GM21786 (cell line): ENCODE results near the gene PTPN3.
A peak's percentile ranks its signal among the peaks of the same experiment; 100 is the strongest.

Experiments
- ATAC-seq: cut with Tn5 transposase; IDR thresholded peaks from one replicate; pipeline ENCODE4 v1.9.1; 2021; ENCODE audit not compliant: unreplicated experiment

Gene PTPN3

DNA sequence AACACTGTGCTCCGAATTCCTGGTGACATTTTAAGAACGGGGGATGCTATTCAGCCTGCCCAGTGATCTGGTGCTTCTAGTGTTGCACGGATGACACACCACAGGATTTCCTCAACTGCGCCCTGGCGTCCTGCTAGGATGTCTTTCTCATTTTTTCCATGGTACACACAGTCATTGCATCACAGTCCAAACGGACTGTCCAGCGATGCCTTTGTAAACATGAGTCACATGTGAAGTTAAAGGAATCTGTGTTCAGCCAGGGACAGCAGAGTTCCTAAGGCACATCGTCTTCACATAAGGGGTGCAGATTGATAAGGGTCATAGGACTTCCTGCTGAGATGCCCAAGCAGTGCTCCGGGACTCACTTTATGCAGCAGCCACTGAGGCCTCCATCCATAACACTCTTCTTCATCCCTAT, 9.3 kb upstream of the PTPN3 start:
- ATAC-seq: no peak

DNA sequence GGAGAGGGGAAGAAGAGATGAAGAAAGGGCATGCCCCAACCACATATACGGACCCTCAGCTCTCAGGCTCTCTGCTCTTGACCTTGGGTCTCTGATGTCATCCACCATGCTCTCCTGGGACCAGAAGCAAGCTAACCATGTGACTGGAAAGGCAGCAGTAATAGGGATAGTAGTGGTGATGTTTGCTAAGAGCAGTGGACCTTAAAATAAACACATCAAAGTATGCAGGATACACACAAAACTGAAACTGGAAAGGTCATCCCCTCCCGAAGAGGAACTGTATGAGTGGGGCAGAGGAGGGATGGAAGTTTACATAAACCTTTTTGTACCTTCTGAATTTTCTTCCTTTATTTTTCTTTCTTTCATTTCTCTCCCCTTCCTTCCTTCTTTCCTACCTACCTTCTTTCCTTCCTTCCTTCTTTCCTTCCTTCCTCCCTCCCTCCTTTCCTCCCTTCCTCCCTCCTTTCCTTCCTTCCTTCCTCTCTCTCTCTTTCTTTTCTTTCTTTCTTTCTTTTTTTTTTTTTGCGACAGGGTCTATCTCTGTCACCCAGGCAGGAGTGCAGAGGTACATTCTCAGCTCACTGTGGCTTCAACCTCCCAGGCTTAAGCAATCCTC, 8.1 kb upstream of the PTPN3 start:
- no peak for ATAC-seq

DNA sequence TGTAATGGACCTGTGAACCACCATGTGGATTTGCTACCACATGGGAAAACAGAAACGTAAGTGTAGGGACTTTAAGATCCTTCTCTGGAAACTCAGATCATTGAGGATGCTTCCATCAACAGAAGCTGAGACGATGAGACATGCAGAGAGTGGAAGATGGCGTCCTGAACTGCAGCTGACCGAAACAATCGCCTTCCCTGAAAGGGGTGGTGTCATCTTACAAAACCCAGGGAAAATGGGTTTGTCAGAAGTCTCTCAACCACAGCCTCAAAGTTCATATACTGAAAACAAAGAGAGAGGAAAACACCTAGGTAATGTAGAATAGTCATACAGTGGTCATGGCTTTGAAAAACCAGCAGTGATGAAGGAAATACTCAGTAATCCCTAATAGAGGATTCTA, 6.6 kb upstream of the PTPN3 start:
- no peak for ATAC-seq

DNA sequence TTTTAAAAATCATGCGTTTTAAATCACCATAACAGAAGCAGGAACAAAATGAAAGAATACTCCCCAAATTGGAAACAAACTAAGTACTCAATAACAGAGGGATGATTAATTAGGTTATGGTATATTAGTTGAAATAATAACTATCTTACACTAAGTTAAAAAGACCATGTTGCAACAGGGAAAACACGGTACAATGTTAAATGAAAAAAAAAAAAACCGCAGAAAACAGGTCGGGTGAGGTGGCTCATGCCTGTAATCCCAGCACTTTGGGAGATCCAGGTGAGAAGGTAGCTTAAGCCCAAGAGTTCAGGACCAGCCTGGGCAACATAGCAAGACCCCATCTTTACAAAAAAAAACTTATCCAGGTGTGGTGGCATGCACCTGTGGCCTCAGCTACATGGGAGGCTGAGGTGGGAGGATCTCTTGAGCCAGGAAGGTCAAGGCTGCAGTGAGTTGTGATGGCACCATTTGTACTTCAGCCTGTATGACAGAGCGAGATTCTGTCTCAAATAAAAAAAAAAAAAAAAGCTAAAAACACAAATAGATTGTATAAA, 2.4 kb upstream of the PTPN3 start:
- ATAC-seq: no peak

DNA sequence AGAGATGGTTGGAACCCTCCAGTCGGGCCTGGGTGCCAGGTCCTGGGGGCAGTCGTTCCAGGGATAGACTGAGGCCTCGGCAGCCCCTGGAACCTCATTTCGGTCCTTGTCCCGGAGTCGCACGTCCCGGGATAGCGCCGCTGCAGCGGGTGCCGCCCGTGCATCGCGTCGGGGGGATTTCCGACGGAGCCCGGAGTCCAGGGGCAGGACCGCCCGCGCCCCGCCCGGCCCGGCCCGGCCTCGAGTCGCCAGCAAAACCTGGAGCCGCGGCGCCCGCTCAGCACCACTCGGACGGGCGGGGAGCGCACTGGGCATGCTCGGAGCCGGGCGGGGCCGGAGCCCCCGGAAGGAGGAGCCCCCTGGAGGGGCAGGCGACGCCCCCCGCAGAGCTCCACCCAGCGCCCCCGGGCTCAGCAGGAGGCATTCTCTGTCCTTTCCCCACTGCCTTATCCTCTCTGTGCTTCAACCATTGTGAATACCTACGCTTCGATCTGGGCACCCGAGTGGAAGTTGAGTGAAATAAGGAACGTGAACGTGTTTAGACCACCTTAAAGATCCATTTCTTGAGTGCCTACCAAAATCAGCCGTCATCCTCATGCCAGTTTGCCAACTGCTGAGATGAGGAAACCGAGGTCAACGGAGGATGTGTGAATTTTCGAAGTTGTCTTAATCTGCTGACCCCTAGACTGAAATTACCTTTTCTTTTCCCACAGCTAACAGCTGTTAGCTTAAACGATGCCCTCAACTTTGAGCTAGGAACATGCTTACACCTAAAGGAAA, 1.7 kb upstream of the PTPN3 start:
- no peak for ATAC-seq

DNA sequence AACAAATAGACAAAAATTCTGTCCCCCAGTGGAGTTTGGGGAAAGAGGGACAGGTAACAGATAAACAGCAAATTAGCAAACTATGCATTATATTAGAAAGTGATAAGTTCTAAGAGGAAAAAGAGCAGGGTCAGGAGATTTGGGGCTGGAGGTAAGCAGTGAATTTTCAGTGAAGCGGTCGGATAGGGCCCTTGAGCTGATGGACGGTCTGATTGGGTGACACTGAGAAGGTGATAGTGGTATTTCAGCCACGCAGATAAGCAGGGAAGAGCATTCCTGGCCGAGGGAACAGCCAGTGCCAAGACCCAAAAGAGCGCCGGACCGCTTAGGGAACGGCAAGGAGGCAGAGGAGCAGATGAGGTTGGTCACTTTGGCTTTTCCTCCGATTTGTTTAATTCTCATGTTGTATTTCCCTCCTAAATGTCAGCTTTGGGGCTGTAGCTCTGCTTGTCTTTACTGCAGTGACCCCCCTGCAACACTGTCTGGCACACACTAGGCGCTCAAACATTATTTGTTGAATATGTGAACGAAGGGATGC, 1.1 kb upstream of the PTPN3 start:
- no peak for ATAC-seq

DNA sequence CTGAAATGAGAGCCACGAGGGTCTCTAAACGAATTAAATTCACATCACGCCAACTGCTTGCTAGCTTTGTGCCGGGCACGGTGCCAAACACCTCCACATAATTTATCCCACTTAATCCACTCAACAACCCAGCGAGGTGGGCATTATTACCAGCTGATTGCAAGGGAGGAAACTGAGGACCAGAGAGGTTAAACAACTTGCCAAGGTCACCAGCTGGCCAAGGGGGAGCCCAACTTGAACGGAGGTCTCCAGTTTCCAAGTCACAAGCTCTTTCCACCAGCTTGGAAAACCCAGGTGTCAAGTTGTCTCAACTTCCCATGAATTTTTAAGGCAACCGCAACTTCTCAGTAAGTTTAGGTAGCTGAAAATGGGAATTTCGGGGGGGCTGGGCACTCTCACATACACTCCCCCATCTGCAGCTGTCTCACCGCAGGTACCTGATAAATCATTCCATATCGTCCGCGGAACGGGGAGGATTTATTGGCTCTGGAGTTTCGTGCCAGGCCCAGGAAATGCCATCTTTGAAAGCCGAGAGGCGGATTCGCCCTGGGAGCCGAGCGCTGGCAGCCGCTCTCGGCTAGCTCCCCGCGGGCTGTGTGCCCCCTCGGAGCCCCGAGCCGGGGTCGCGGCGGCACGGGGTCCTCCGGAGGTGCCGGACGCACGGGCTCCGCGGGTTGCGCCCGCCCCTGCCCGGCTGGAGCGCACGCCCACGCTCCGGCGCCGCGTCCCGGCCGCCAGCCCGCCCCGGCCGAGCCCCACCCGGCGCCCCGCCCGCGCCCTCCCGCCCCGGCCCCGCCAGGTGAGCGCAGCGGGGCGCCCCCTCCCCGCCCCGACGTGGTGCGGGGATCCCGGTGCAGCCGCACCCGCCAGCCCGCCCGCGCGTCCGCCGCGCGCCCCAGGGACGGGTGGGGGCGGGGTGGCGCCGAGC, 617 bp downstream of the PTPN3 start:
- ATAC-seq: no peak

DNA sequence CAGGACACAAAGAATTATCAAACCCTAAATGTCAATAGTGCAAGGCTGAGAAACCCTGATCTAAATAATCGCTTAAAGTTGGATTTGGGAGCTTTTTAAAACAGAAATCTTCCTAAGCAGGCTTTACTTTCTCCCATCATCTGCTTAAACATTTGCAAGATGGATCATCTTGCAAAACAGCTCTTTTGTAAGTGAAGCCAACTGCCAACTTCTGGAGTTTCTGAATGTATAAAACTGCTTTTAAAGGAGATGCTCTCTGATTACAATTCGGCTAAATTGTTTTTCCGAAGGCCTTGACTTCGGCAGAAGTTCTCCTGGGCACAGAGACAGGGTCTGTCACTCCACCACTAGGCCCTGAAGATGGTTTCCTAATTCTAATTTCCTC, 1.3 kb downstream of the PTPN3 start:
- no peak for ATAC-seq

DNA sequence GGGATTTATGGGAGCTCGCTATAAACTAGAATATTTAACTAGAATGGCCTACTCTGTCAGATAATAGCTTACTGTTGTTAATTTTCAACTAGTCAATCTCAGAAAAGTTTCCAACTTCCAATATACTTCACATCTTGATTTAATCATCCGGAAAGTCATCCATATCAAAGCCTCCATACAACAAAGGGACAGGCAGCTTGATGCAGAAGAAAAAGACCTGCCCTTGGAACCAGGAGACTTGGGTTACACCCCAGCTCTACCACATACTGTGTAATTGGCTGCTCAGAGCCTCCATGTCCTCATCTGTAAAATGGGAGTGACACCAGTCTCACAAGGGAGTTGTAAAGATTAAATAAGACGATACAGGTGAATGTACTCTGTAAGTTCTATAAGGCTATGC, 1.9 kb downstream of the PTPN3 start:
- no peak for ATAC-seq

DNA sequence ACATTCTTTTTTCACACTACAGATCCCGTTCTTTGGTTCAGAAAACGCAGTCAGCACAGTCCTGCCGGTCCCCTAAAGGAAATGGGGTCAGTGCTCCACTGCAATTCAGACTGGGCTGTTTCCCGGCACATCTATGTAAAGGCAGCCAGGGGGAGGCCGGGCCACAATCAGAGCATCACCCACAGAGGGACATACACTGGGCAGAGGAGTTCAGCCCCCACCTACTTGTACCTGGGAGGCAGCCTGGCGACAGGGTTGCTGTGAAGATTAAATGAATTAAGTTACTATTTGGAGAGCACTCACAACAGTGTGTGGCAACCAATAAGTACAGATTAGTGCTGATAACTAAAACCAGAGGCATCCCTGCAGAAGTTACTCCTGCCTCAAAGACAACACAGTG, 4.5 kb downstream of the PTPN3 start:
- ATAC-seq: no peak

DNA sequence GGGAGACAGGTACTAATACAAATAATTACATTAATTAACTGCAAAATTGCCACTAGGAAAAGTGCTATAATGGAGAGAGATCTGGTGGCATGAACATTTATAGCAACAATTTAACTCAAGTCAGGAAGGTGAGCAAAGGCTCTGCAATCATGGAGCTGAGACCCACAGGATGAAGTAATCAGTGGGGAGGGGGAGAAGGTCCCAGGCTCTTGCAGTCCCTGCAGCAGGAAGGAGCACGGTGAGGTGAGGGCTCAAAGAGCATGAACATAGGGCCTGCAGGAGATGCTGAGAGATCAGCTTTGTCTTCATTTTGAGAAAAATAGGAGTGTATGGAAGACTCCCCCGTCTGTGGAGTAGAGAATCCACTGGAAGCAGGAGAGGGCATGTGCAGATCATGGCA, 6.5 kb downstream of the PTPN3 start:
- ATAC-seq: no peak

DNA sequence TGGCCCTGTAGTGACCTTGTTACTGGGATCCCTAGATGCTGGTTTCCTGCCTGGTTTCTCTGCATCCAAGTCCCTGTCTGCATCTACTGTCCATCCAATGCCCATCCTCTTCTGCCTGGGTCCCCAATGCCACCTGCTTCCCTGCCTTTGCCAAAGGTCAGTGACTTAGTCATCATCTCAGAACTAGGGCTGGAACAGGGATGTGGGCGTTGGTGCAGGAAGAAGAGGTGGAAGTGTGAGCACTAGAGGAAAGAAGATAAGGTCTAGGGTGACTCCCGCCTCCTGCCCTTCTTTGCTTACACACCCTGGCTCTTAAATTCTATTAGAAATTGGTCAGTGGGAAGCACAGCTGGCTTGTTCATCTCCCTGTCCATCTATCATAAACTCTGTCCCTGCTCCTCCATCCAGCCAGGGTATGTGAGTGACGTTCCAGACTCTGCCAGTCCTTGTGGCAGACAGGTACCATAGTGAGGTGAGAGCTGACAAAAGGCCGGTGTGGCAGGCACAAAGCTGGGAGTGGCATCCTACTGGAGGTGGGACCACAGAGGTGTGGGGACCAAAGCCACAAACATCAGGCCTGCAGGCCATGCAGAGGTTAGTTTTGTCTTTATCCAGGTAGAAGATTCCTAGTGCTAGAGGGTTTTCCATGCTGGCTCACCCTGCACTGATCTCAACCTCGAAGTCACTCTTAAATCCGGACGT, 9.2 kb downstream of the PTPN3 start:
- ATAC-seq: no peak

DNA sequence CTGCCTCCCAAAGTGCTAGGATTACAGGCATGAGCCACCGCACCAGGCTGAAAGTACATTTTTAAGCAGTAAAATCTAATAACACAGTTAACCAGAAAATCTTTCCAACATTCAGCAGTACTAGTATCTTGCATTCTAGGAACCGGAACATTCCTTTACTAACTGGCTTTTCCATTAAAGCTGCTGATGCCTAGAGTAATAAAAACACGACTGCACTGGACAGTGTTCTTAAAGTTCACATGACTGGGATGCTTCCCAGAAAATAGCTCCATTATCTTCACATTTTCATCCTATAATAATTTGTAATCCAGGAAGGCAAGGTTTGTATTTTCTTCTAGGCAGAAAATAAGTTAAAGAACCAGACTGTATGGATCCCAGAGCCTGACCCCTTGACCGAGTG, 9.8 kb downstream of the PTPN3 start:
- ATAC-seq: no peak

DNA sequence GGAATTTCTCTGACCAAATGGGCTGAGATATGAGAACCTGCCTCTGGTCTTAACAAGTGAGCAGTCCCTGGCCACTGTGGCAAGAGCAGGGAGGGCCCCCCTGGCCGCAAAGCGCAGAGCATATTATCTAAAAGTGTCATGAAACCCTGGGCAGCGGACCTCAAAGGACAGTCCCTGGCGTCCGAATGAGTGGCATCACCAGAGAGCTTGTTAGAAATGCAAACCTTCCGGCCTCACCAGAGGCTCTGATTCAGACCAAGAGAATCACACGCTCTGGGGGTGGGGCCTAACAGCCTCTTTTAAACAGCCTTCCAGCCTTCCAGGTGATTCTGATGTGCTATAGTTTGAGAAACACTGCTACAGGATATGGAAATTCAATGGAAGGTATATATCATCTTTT, 10.9 kb downstream of the PTPN3 start:
- ATAC-seq: peak; percentile 81

DNA sequence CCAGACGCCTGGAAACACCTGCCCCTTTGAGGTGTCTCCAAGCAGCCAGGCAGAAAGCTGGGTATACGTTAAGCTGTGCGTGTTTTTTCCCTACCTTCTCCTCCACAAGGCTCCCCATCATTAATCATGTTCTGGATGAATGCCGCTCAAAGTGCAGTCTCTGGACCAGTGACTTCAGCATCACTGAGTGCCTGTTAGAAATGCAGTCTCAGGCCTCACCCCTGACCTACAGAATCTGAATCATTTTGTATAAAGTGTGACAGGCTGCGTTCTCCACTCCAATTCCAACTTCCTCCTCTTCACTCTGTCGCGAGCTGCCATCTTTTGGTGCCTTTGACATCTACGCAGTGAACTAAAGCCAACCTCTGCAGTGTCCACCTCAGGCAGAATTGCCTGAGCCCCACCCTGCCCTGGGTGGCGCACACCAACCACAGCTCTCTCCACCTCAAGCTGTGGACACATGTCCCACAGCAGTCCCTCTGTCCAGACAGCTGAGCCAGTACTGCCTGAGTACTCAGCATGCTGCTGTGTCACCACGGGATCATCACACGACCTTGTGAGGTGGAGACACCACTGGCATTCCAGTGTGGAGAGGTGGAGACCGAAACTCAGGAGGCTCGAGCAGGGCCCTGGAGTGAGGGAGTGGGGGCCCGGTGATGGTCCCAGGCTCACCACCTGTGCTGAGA, 14.2 kb downstream of the PTPN3 start:
- no peak for ATAC-seq

DNA sequence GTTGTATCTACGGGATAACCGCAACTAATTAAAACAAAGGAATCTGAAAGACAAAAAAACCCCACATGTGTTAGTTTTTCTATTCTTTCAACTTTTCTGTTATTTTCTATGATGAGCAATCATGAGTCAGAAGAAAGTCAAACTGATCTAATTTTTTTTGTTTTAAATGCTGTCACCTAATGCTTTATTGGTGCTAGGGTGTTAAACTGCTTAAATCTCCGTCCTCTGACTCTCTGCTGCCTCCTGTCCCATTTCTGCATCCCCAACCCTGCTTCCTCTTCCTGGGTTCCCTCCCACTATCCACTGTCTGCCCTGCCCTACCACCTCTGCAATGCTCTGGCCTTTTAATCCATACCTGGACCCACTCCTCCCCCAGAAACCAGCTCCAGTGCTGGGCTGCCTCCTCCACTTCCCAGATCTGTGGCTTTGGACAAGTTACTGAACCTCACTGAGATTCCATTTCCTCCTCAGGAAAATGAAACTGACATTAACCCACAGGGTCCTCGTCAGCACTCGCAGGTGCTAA, 15.7 kb downstream of the PTPN3 start:
- no peak for ATAC-seq

DNA sequence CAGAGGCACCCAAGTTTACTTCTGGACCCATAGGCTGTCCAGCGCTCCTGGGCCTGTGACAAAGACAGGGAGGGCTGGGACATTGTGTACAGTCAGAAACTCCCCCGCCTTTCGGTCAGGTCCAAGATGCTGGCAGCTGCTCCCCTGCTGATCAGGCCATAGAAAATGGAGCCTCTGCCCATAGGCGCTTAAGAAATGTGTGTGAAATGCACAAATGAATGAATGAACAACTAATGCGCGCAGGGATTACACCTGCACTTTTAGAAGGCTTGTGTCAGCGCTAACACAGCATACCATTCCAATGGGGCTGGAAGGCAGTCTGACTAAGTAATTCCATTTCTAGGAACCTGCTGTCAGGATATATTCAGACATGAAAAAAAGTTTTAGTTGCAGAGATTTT, 16.3 kb downstream of the PTPN3 start:
- ATAC-seq: no peak

DNA sequence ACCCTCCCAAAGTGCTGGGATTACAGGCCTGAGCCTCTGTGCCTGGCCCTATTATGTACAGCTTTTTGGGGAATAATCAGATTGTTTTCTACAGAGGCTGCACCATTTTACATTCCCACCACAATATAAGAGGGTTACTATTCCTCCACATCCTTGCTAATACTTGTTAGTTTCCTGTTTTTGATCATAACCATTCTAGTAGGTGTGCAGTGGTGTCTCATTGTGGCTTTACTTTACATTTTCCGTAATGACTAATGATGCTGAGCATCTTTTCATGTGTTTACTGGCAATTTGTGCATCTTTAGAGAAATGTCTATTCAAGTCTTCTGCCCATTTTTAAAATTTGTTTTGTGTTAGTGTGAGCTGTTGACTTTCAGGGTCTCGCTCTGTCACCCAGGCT, 18.3 kb downstream of the PTPN3 start:
- no peak for ATAC-seq

DNA sequence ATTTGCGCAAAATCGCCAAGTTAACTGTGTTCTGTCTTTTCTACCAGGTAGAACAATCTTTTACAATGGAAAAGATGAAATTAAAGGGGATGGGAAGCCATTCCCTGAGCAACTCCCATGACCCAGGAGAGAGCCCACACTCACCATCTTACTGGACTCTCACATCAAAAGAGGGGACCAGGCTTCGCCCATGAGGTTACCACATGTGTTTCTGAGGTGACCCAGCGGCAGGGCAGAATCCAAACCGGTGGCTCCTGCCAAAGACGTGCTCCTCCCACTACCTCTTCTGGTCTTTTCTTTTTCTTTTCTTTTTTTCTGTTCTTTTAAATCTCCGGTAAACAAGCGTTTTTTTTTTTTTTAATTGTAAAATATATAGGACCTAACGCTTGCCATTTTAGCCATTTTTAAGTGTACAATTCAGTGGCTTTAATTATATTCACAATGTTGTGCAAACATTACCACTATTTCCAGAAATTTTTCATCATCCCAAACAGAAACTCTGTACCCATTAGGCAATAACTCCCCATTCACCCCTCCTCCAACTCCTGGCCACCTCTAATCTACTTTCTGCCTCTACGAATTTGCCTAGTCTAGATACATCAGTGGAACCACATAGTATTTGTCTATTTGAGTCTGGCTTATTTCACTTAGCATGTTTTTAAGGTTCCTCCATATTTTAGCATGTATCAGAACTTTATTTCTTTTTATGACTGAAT, 19.3 kb downstream of the PTPN3 start:
- ATAC-seq: no peak
